Erythroblast (primary cell): ENCODE results near the gene DNAJC11.

ENCODE experiments used
- GATA1 ChIP-seq: IDR thresholded peaks from 2 replicates; pipeline ENCODE4 v1.6.1; 2011; ENCODE audit warnings: low read depth, mild to moderate bottlenecking, control low read depth, low read length, moderate library complexity
- POLR2A ChIP-seq: IDR thresholded peaks from 2 replicates; pipeline ENCODE4 v1.6.1; 2011; ENCODE audit warnings: mild to moderate bottlenecking, low read length

DNA sequence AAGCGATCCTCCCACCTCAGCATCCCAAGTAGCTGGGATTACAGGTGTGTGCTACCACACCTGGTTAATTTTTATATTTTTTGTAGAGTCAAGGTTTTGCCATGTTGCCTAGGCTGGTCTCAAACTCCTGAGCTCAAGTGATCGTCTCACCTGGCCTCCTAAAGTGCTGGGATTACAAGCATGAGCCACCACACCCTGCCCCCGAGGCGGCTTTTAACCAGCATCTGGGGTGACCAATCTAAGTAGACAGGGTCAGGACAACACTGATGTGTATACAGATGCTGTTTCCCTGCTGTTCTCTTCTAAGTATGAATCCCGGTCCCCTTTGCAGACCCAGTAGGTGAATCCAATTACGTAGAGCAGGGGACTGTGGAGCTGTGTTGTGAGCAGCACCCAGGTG, 53.1 kb downstream of the DNAJC11 start:
- TF ChIP-seq POLR2A (no peak), GATA1 (no peak)
